ES-I3 (cell line): ENCODE results near the gene AOPEP.

Experiments
- H3K36me3 ChIP-seq: 2 replicates; pipeline ENCODE4 v1.6.1; 2013; ENCODE audit warnings: mild to moderate bottlenecking, low read length, control low read depth, moderate library complexity; ENCODE audit not compliant: insufficient read depth
- H3K4me1 ChIP-seq: 2 replicates; pipeline ENCODE4 v1.6.1; 2013; ENCODE audit warnings: mild to moderate bottlenecking, control low read depth, low read length; ENCODE audit not compliant: insufficient read depth
- H3K9ac ChIP-seq: 2 replicates; pipeline ENCODE4 v1.6.1; 2013; ENCODE audit warnings: low read depth, mild to moderate bottlenecking, low read length, moderate library complexity
- H3K9me3 ChIP-seq: 2 replicates; pipeline ENCODE4 v1.6.1; 2013; ENCODE audit warnings: mild to moderate bottlenecking, low read length, moderate library complexity; ENCODE audit not compliant: control insufficient read depth, insufficient read depth

Gene AOPEP

DNA sequence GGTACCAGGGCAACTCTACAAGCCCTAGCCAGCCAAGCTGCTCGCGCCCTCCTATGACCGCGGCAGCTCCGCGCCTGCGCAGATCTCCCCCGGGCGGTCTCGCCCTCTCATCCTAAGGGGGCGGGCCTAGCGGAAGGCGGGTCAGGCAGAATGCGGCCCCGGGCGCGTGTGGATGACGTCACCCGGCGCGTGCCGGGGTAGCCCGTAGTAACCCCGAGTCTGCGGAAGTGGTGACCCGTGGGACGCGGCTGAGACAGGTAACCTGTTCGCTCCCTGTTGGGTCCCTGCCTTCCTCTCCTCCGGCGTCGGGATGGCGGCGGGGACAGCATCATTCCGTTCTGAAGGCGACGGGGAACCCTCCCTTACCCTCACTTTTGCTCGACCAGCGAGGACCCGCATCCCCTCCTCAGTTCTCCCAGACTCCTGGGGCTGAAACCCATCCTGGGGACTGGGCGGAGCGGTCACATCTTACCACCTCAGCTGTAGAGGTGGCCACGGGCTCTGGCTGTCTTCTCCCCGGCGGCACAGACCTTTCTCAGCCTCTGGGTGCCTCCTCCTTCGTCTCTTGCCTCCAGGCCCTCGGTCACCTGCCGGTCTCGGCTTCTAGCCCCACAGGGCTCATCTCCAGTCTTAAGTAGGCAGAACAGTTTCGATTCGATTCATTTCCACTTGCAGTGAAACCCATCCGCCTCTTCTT is at the start of gene AOPEP:
Gene AOPEP, plus strand, starts transcription at position 205 of the 697 bp plus-strand sequence. CDS start 33,085 bp downstream, outside the sequence.
- Histone ChIP-seq H3K36me3 (no peaks in the 10 kb centered on the region), H3K9me3 (peaks cover 3% of the 10 kb centered on the region; the same call in 1 of the 2 replicates), H3K4me1 (no peaks in the 10 kb centered on the region), H3K9ac (peak within 1 kb of the TSS; percentile 93)

GRCh38 chr9:94677929-94678328 is 48.6 kb upstream of the AOPEP start:
- peaks cover 3% of the 10 kb centered on the region; the same call in 1 of the 2 replicates for H3K4me1 ChIP-seq
- no peaks in the 10 kb centered on the region for H3K36me3 ChIP-seq
- no peak overlapping the region for H3K9ac ChIP-seq
- no peaks in the 10 kb centered on the region for H3K9me3 ChIP-seq

GRCh38 chr9:94679587-94679986 is 46.9 kb upstream of the AOPEP start:
- no peak overlapping the region for H3K9ac ChIP-seq
- no peaks in the 10 kb centered on the region for H3K9me3 ChIP-seq
- no peaks in the 10 kb centered on the region; the same call in 1 of the 2 replicates for H3K4me1 ChIP-seq
- no peaks in the 10 kb centered on the region for H3K36me3 ChIP-seq

- Histone ChIP-seq H3K9ac (no peak overlapping the region), H3K36me3 (no peaks in the 10 kb centered on the region), H3K9me3 (no peaks in the 10 kb centered on the region)
These were observed 46.5 kb upstream of the AOPEP start for GRCh38 chr9:94680020-94680419.

GRCh38 chr9:94680621-94681020 is 45.9 kb upstream of the AOPEP start:
- Histone ChIP-seq H3K4me1 (no peaks in the 10 kb centered on the region; the same call in 1 of the 2 replicates), H3K9me3 (no peaks in the 10 kb centered on the region), H3K36me3 (no peaks in the 10 kb centered on the region), H3K9ac (no peak overlapping the region)

More at GRCh38 chr9:94680020-94680419, 46.5 kb upstream of the AOPEP start:
- H3K4me1 ChIP-seq = no peaks in the 10 kb centered on the region; the same call in 1 of the 2 replicates

- H3K9me3 ChIP-seq = no peaks in the 10 kb centered on the region
- H3K9ac ChIP-seq = no peak overlapping the region
- H3K4me1 ChIP-seq = no peaks in the 10 kb centered on the region; the same call in 1 of the 2 replicates
- H3K36me3 ChIP-seq = no peaks in the 10 kb centered on the region
These were observed 45.0 kb upstream of the AOPEP start for GRCh38 chr9:94681508-94681907.

DNA sequence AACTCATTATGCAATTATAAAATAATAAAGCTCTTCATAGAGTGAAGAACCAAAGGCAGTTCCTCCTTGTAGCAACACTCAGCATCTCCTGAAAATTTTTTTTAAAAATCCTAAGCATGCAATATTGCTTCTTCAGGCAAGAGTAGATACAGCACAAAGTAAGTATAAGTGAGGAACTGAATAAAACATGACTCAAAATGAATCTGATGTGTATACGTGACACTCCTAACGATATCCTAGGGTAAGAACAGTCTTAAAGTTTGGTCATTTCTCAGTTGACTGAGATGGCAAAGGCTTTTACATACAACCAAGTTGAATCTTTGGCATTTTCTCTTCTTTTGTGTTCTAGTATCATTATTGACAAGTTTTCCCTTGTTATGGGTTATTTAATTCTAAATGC is 41.1 kb upstream of the AOPEP start:
- H3K4me1 ChIP-seq = no peaks in the 10 kb centered on the region
- H3K9me3 ChIP-seq = no peaks in the 10 kb centered on the region
- no peak overlapping the region for H3K9ac ChIP-seq
- no peaks in the 10 kb centered on the region for H3K36me3 ChIP-seq

DNA sequence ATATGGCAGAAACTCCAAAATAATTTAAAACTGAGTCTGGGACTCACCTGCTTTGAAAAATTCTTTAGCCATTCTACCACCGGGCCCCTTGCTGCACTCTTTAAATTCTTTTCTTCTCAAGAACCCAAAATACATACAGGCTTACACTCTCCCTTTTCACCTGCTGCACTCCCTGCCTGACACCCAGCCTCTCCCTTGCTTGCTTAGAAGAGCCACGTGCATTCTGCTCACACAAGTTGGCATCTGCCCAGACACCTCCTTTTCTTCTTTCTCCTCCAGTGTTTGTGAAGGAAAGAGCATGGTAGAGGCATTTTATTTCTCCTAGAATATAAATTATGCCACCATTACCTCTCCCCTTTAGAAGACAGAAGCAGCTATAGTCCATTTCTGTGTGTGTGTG is 39.0 kb upstream of the AOPEP start:
- Histone ChIP-seq H3K9me3 (no peaks in the 10 kb centered on the region), H3K36me3 (no peaks in the 10 kb centered on the region), H3K4me1 (no peaks in the 10 kb centered on the region), H3K9ac (no peak overlapping the region)

DNA sequence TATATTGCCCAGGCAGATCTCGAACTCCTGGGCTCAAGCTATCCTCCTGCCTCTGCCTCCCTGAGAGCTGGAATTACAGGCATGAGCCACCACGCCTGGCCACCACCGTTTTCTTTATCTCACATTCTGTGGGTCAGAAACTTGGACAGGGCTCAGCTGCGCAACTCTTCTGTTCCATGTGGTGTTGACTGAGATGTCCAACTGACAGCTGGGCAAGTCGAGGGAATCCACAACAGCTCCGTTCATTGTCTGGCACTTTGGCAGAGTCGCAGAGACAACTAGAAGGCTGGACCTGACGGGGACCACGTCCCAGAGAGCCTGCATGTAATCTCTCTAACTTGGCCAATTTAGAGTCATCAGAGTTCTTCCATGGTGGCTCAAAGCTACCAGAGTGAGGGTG is 36.2 kb upstream of the AOPEP start:
- Histone ChIP-seq H3K36me3 (no peaks in the 10 kb centered on the region), H3K4me1 (no peaks in the 10 kb centered on the region), H3K9ac (no peak overlapping the region), H3K9me3 (no peaks in the 10 kb centered on the region)

DNA sequence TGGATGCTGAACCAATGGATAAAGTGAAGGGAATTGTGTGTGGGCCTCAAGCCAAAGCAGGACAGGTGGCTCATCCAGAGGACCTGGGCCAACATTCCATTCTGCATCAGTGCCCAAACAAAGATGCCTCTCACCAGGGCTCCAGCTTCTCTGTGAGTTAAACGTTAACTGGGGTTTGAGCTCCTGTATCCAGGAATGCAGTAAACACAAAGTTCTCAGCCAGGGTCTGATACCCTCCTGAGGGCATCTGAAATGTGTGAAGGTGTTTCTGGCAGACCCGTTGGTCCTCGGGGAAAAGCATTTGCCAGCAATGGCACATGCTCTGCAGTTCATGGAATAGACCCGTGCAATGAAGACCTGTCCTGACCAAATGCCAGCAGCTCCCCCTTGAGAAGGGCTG is 33.9 kb upstream of the AOPEP start:
- Histone ChIP-seq H3K4me1 (no peaks in the 10 kb centered on the region), H3K9me3 (no peaks in the 10 kb centered on the region), H3K9ac (no peak overlapping the region), H3K36me3 (no peaks in the 10 kb centered on the region)

- no peak overlapping the region for H3K9ac ChIP-seq
- H3K4me1 ChIP-seq = no peaks in the 10 kb centered on the region
- H3K9me3 ChIP-seq = no peaks in the 10 kb centered on the region
- H3K36me3 ChIP-seq = no peaks in the 10 kb centered on the region
These were observed 32.9 kb upstream of the AOPEP start for GRCh38 chr9:94693485-94694204.

- Histone ChIP-seq H3K9me3 (no peaks in the 10 kb centered on the region), H3K36me3 (no peaks in the 10 kb centered on the region), H3K4me1 (no peaks in the 10 kb centered on the region), H3K9ac (no peak overlapping the region)
These were observed 30.0 kb upstream of the AOPEP start for GRCh38 chr9:94696545-94696944.

- Histone ChIP-seq H3K9ac (no peak overlapping the region), H3K36me3 (no peaks in the 10 kb centered on the region), H3K9me3 (no peaks in the 10 kb centered on the region), H3K4me1 (no peaks in the 10 kb centered on the region)
These were observed 28.4 kb upstream of the AOPEP start for GRCh38 chr9:94697972-94698581.

- no peaks in the 10 kb centered on the region for H3K36me3 ChIP-seq
- H3K9ac ChIP-seq = no peak overlapping the region
- no peaks in the 10 kb centered on the region for H3K9me3 ChIP-seq
- no peaks in the 10 kb centered on the region for H3K4me1 ChIP-seq
These were observed 26.7 kb upstream of the AOPEP start for GRCh38 chr9:94699715-94700373.
